GM12874 (cell line): ENCODE data around the gene LRRC32.

Source experiments
- CTCF ChIP-seq: IDR thresholded peaks from 2 replicates; pipeline ENCODE4 v1.5.1; 2011; ENCODE audit warnings: low read depth, mild to moderate bottlenecking, control low read depth, low read length, moderate library complexity; ENCODE audit not compliant: insufficient read depth

The LRRC32 gene

GRCh38 chr11:76713499-76713898, 43.0 kb upstream of the LRRC32 start:
- TF ChIP-seq CTCF = no peak

- TF ChIP-seq CTCF = no peak
These were observed 41.6 kb upstream of the LRRC32 start for GRCh38 chr11:76712125-76712524.

- TF ChIP-seq CTCF = no peak
These were observed 39.2 kb upstream of the LRRC32 start for GRCh38 chr11:76709756-76710155.

- no peak for TF ChIP-seq CTCF
These were observed 38.6 kb upstream of the LRRC32 start for GRCh38 chr11:76708972-76709660.

GRCh38 chr11:76707293-76707825, 36.8 kb upstream of the LRRC32 start:
- no peak for TF ChIP-seq CTCF

- no peak for TF ChIP-seq CTCF
These were observed 36.1 kb upstream of the LRRC32 start for GRCh38 chr11:76706667-76707066.

- no peak for TF ChIP-seq CTCF
These were observed 35.3 kb upstream of the LRRC32 start for GRCh38 chr11:76705826-76706225.
